ENCODE data around the gene GLDN. TPM values are rescaled to one million over a fixed set of nuclear protein-coding genes. Genes with fewer than 3 reads are reported as not detected.
A peak's percentile ranks its signal among the peaks of the same experiment; 100 is the strongest.

GLDN gene
- total RNA-seq, 2 donors from 2014 or later = 1.9 to 9.4 TPM

DNA sequence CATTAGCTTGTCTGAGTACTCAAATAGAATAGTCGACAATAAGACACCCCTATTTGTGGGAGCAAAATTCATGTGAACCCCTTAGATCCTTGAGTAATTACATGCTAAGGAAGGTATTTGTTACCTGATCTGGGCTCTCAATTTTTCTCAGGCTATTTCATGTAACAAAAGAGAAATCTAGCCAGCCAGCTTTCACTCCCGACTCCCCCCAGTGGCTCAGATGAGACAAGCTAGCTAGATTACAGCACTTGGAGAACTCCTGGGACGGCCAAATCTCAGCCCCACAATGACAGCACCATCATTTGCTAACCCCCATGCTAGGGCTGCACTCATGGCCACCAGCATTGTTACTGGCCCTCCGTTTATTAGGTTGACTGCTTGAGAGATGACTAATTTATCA lies 41.3 kb downstream of the GLDN start:
- TF ChIP-seq, protein P1, sequence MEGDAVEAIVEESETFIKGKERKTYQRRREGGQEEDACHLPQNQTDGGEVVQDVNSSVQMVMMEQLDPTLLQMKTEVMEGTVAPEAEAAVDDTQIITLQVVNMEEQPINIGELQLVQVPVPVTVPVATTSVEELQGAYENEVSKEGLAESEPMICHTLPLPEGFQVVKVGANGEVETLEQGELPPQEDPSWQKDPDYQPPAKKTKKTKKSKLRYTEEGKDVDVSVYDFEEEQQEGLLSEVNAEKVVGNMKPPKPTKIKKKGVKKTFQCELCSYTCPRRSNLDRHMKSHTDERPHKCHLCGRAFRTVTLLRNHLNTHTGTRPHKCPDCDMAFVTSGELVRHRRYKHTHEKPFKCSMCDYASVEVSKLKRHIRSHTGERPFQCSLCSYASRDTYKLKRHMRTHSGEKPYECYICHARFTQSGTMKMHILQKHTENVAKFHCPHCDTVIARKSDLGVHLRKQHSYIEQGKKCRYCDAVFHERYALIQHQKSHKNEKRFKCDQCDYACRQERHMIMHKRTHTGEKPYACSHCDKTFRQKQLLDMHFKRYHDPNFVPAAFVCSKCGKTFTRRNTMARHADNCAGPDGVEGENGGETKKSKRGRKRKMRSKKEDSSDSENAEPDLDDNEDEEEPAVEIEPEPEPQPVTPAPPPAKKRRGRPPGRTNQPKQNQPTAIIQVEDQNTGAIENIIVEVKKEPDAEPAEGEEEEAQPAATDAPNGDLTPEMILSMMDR (IDR thresholded peaks at IDR 0.05) = peak in 1 of 2 donors; percentile 55
- H3K36me3 ChIP-seq = no peaks in the 10 kb centered on the region
- H3K9me3 ChIP-seq = no peaks in the 10 kb centered on the region
- peaks cover 0 to 12% of the 10 kb centered on the region in 2 donors for H3K4me1 ChIP-seq
- H3K27me3 ChIP-seq = no peaks in the 10 kb centered on the region
- no peak overlapping the region for H3K27ac ChIP-seq
- no peak for DNase-seq (ENCODE audit: low spot score)
- H3K4me3 ChIP-seq = no peak overlapping the region

GRCh38 chr15:51386029-51386428 lies 44.6 kb downstream of the GLDN start:
- peaks cover 0 to 5% of the 10 kb centered on the region in 2 donors for H3K4me1 ChIP-seq
- no peaks in the 10 kb centered on the region for H3K9me3 ChIP-seq
- H3K4me3 ChIP-seq = no peak overlapping the region
- TF ChIP-seq, protein P1 (IDR thresholded peaks at IDR 0.05) = no peak
- no peaks in the 10 kb centered on the region for H3K27me3 ChIP-seq
- no peak overlapping the region for H3K27ac ChIP-seq
- H3K36me3 ChIP-seq = no peaks in the 10 kb centered on the region
- no peak for DNase-seq (ENCODE audit: low spot score)

- Histone ChIP-seq H3K36me3 (no peaks in the 10 kb centered on the region), H3K4me1 (peaks cover 0 to under 1% of the 10 kb centered on the region in 2 donors), H3K4me3 (no peak overlapping the region), H3K27ac (no peak overlapping the region), H3K27me3 (no peaks in the 10 kb centered on the region), H3K9me3 (no peaks in the 10 kb centered on the region)
- DNase-seq (ENCODE audit: low spot score) = no peak
- TF ChIP-seq, protein P1 (IDR thresholded peaks at IDR 0.05) = no peak
Observed at GRCh38 chr15:51386486-51386885, 45.0 kb downstream of the GLDN start.

GRCh38 chr15:51386960-51387698 lies 45.7 kb downstream of the GLDN start:
- no peaks in the 10 kb centered on the region for H3K4me1 ChIP-seq
- TF ChIP-seq, protein P1 (IDR thresholded peaks at IDR 0.05) = no peak

GRCh38 chr15:51387699-51388041 lies 46.2 kb downstream of the GLDN start:
- Histone ChIP-seq H3K4me3 (no peak overlapping the region), H3K27ac (no peak overlapping the region), H3K9me3 (no peaks in the 10 kb centered on the region), H3K4me1 (no peaks in the 10 kb centered on the region), H3K36me3 (no peaks in the 10 kb centered on the region), H3K27me3 (no peaks in the 10 kb centered on the region)
- TF ChIP-seq, protein P1 (IDR thresholded peaks at IDR 0.05) = no peak
- no peak for DNase-seq (ENCODE audit: low spot score)

More at GRCh38 chr15:51386960-51387698, 45.7 kb downstream of the GLDN start:
- no peaks in the 10 kb centered on the region for H3K27me3 ChIP-seq
- H3K4me3 ChIP-seq = no peak overlapping the region
- no peak for DNase-seq (ENCODE audit: low spot score)
- H3K9me3 ChIP-seq = no peaks in the 10 kb centered on the region
- H3K36me3 ChIP-seq = no peaks in the 10 kb centered on the region
- H3K27ac ChIP-seq = no peak overlapping the region

DNA sequence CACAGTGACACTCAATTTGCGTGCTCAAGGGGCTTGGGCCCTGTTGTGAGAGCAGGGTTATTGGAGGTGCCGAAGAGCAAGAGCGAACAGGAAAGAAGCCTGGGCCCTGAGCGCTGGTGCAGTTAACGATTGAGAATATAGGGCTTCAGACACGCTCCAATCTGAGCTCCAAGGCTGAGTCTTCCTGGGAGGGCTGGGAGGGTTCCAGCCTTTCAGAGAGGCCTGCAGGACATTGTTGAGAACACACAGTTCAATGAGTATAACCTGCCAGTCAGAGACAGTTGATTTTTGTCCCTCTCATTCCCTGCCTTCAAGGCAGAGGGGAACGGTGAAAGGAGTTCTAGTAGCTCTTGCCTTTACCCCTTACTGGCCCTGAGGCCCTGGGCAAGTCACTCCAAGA lies 47.3 kb downstream of the GLDN start:
- Histone ChIP-seq H3K36me3 (no peaks in the 10 kb centered on the region), H3K9me3 (no peaks in the 10 kb centered on the region), H3K27me3 (no peaks in the 10 kb centered on the region), H3K27ac (no peak overlapping the region), H3K4me3 (no peak overlapping the region), H3K4me1 (no peaks in the 10 kb centered on the region)
- TF ChIP-seq, protein P1 (IDR thresholded peaks at IDR 0.05) = no peak
- DNase-seq (ENCODE audit: low spot score) = no peak

Data from right atrium auricular region (tissue), 2 donors.